ENCODE measurements around the gene LRRC46. TPM values are rescaled to one million over a fixed set of nuclear protein-coding genes. Genes with fewer than 3 reads are reported as not detected.

The LRRC46 gene
- total and polyA plus RNA-seq, 2 experiments from 2014 or later = 1.9 TPM; not detected in 1

GRCh38 chr17:47792979-47793378 lies 38.5 kb upstream of the LRRC46 start:
- Histone ChIP-seq H3K4me3 (no peak overlapping the region), H3K27me3 (peaks cover 76% of the 10 kb centered on the region), H3K27ac (no peak overlapping the region), H3K4me1 (ENCODE audit: low read depth) (no peaks in the 10 kb centered on the region), H3K36me3 (no peaks in the 10 kb centered on the region), H3K9me3 (ENCODE audit: low read depth) (no peaks in the 10 kb centered on the region)
- no peak for TF ChIP-seq CTCF (IDR thresholded peaks at IDR 0.05; ENCODE audit: low read depth, low read length)
- DNase-seq (ENCODE audit: low read depth in 1 of 2, low spot score in 1 of 2) = no peak

GRCh38 chr17:47797797-47798196 lies 33.7 kb upstream of the LRRC46 start:
- Histone ChIP-seq H3K4me3 (no peak overlapping the region), H3K4me1 (ENCODE audit: low read depth) (no peaks in the 10 kb centered on the region), H3K9me3 (ENCODE audit: low read depth) (no peaks in the 10 kb centered on the region), H3K36me3 (no peaks in the 10 kb centered on the region), H3K27me3 (peaks cover 38% of the 10 kb centered on the region), H3K27ac (no peak overlapping the region)
- TF ChIP-seq CTCF (IDR thresholded peaks at IDR 0.05; ENCODE audit: low read depth, low read length) = no peak
- DNase-seq (ENCODE audit: low read depth in 1 of 2, low spot score in 1 of 2) = peak; percentile 35 to 68

GRCh38 chr17:47800686-47801085 lies 30.8 kb upstream of the LRRC46 start:
- no peak for DNase-seq (ENCODE audit: low read depth in 1 of 2, low spot score in 1 of 2)
- no peaks in the 10 kb centered on the region for H3K9me3 ChIP-seq (ENCODE audit: low read depth)
- no peak overlapping the region for H3K27ac ChIP-seq
- H3K4me1 ChIP-seq (ENCODE audit: low read depth) = peaks cover 12% of the 10 kb centered on the region
- no peak for TF ChIP-seq CTCF (IDR thresholded peaks at IDR 0.05; ENCODE audit: low read depth, low read length)
- peaks cover 9% of the 10 kb centered on the region for H3K27me3 ChIP-seq
- H3K36me3 ChIP-seq = no peaks in the 10 kb centered on the region
- H3K4me3 ChIP-seq = no peak overlapping the region

GRCh38 chr17:47801176-47801765 lies 30.2 kb upstream of the LRRC46 start:
- Histone ChIP-seq H3K36me3 (no peaks in the 10 kb centered on the region), H3K4me3 (no peak overlapping the region), H3K4me1 (ENCODE audit: low read depth) (peaks cover 16% of the 10 kb centered on the region), H3K9me3 (ENCODE audit: low read depth) (no peaks in the 10 kb centered on the region), H3K27ac (no peak overlapping the region), H3K27me3 (peaks cover 9% of the 10 kb centered on the region)
- no peak for DNase-seq (ENCODE audit: low read depth in 1 of 2, low spot score in 1 of 2)
- no peak for TF ChIP-seq CTCF (IDR thresholded peaks at IDR 0.05; ENCODE audit: low read depth, low read length)

- Histone ChIP-seq H3K4me3 (no peak overlapping the region), H3K27me3 (peaks cover 9% of the 10 kb centered on the region), H3K4me1 (ENCODE audit: low read depth) (peaks cover 16% of the 10 kb centered on the region), H3K9me3 (ENCODE audit: low read depth) (no peaks in the 10 kb centered on the region), H3K27ac (no peak overlapping the region), H3K36me3 (no peaks in the 10 kb centered on the region)
- no peak for DNase-seq (ENCODE audit: low read depth in 1 of 2, low spot score in 1 of 2)
- no peak for TF ChIP-seq CTCF (IDR thresholded peaks at IDR 0.05; ENCODE audit: low read depth, low read length)
Observed at GRCh38 chr17:47801906-47802305, 29.6 kb upstream of the LRRC46 start.
